Endothelial cell of umbilical vein (primary cell): ENCODE measurements around the gene AHI1. TPM values are rescaled to one million over a fixed set of nuclear protein-coding genes. Genes with fewer than 3 reads are reported as not detected.

ENCODE experiments used
- Bru-seq: library from RNA; stranded (reverse); fragments of 400-500 nt; gene quantifications from one replicate; lab custom pipeline; 2021; lab: Mats Ljungman, UMichigan
- BruChase-seq, 2 experiments: library from RNA; stranded (reverse); fragments of 400-500 nt; gene quantifications; one replicate each; lab custom pipeline; 2021; lab: Mats Ljungman, UMichigan
- BruUV-seq: library from RNA; stranded (reverse); fragments of 400-500 nt; replicated peaks from 2 replicates; lab custom pipeline; 2021; lab: Mats Ljungman, UMichigan
- CTCF ChIA-PET: fragments of 300-600, 350-600 bp; sonication (Branson Sonifier 250); formaldehyde crosslinking; loops from one replicate; lab custom pipeline; 2021; ENCODE audit warnings: antibody characterized with exemption, inconsistent platforms; lab: Charles Lee
- POLR2A ChIA-PET: fragments of 300-600, 350-600 bp; sonication (Branson Sonifier 250); formaldehyde crosslinking; loops from one replicate; lab custom pipeline; 2021; ENCODE audit warnings: antibody characterized with exemption, inconsistent platforms; lab: Charles Lee
- DNase-seq: peaks from one replicate; pipeline ENCODE4 v3.0.0-alpha.2; 2011; ENCODE audit warnings: low read depth, low spot score
- FAIRE-seq: peaks from 2 replicates; lab custom pipeline; 2011; peaks lifted over from hg19 to GRCh38; lab: Jason Lieb, UNC
- H2AFZ ChIP-seq: 2 replicates; pipeline ENCODE4 v1.6.0; 2012; ENCODE audit warnings: low read depth, low read length, control low read depth, inconsistent platforms
- H3K27ac ChIP-seq: 2 replicates; pipeline ENCODE4 v1.5.1; 2011; ENCODE audit warnings: low read depth, mild to moderate bottlenecking, control low read depth, low read length, moderate library complexity; ENCODE audit not compliant: insufficient read depth
- H3K27me3 ChIP-seq, 2 experiments: 2 replicates each; pipeline versions ENCODE4 v1.6.0 to v1.6.1; 2011; ENCODE audit warnings: low read length in 2 of 2, mixed read lengths in 1 of 2; ENCODE audit not compliant: control insufficient read depth in 2 of 2, insufficient read depth in 2 of 2
- H3K36me3 ChIP-seq, 2 experiments: 2 replicates in 1 of 2; 3 replicates in 1 of 2; pipeline ENCODE4 v1.5.1; 2011; ENCODE audit warnings: low read length in 2 of 2, mild to moderate bottlenecking in 1 of 2, moderate library complexity in 1 of 2; ENCODE audit not compliant: control insufficient read depth in 2 of 2, insufficient read depth in 2 of 2; ENCODE audit errors: extremely low read depth in 1 of 2
- H3K4me1 ChIP-seq: 3 replicates; pipeline ENCODE4 v1.5.1; 2011; ENCODE audit warnings: mild to moderate bottlenecking, low read length; ENCODE audit not compliant: control insufficient read depth, insufficient read depth; ENCODE audit errors: extremely low read depth
- H3K4me2 ChIP-seq: 2 replicates; pipeline ENCODE4 v1.6.1; 2011; ENCODE audit warnings: low read length, control low read depth, mixed read lengths; ENCODE audit not compliant: insufficient read depth
- H3K4me3 ChIP-seq, 3 experiments: fragments of 200-600 bp in 1 of 3; sonication (generic), shearing (Covaris generic) in 1 of 3; replicated peaks in 1 of 3; 2 replicates each; pipeline ENCODE4 v1.5.1; 2011 to 2016; ENCODE audit warnings: control low read depth in 3 of 3, low read length in 3 of 3, mild to moderate bottlenecking in 2 of 3, inconsistent platforms in 1 of 3, low read depth in 1 of 3, moderate library complexity in 1 of 3; ENCODE audit not compliant: insufficient read depth in 1 of 3
- H3K79me2 ChIP-seq: 2 replicates; pipeline ENCODE4 v1.6.0; 2012; ENCODE audit warnings: low read length, inconsistent platforms; ENCODE audit not compliant: control insufficient read depth, insufficient read depth
- H3K9ac ChIP-seq: replicated peaks from 2 replicates; pipeline ENCODE3; 2011; ENCODE audit warnings: low read length, control low read depth; ENCODE audit not compliant: insufficient read depth; ENCODE audit errors: extremely low read depth
- H3K9me1 ChIP-seq: replicated peaks from 3 replicates; pipeline ENCODE4 v1.6.0; 2011; ENCODE audit warnings: mild to moderate bottlenecking, low read length; ENCODE audit not compliant: control insufficient read depth, insufficient read depth; ENCODE audit errors: extremely low read depth
- H3K9me3 ChIP-seq: replicated peaks from 2 replicates; pipeline ENCODE4 v1.5.1; 2012; ENCODE audit warnings: low read length, inconsistent platforms; ENCODE audit not compliant: control insufficient read depth, insufficient read depth
- H4K20me1 ChIP-seq: replicated peaks from 2 replicates; pipeline ENCODE3; 2011; ENCODE audit warnings: mild to moderate bottlenecking, low read length; ENCODE audit not compliant: control insufficient read depth, insufficient read depth; ENCODE audit errors: extremely low read depth
- CTCF ChIP-seq, 2 donors: IDR thresholded peaks; 1 replicate in 1 of 2; 2 replicates in 1 of 2; pipeline ENCODE4 v1.5.1; 2011; ENCODE audit warnings: low read length in 2 of 2, mild to moderate bottlenecking in 2 of 2, moderate library complexity in 2 of 2, control low read depth in 1 of 2, inconsistent platforms in 1 of 2, low read depth in 1 of 2; ENCODE audit not compliant: insufficient read depth in 1 of 2; ENCODE audit errors: extremely low read depth in 1 of 2
- EZH2 ChIP-seq: IDR thresholded peaks from 2 replicates; pipeline ENCODE4 v1.6.1; 2012; ENCODE audit warnings: borderline replicate concordance, low read depth, mild to moderate bottlenecking, moderate library complexity, low read length, inconsistent platforms; ENCODE audit not compliant: severe bottlenecking
- JUN ChIP-seq: IDR thresholded peaks from 2 replicates; pipeline ENCODE4 v1.6.1; 2011; ENCODE audit warnings: borderline replicate concordance, low read depth; ENCODE audit not compliant: insufficient read length, insufficient read depth
- MAX ChIP-seq: IDR thresholded peaks from 2 replicates; pipeline ENCODE4 v1.6.1; 2011; ENCODE audit not compliant: insufficient read depth, insufficient read length
- MYC ChIP-seq: IDR thresholded peaks from one replicate; pipeline ENCODE4 v1.6.1; 2011; ENCODE audit warnings: mild to moderate bottlenecking, low read depth, low read length
- POLR2A ChIP-seq: IDR thresholded peaks from 2 replicates; pipeline ENCODE4 v1.6.1; 2012; ENCODE audit warnings: low read depth, mild to moderate bottlenecking, control low read depth, low read length
- POLR2AphosphoS5 ChIP-seq: IDR thresholded peaks from 2 replicates; pipeline ENCODE4 v1.6.1; 2012; ENCODE audit warnings: low read depth, mild to moderate bottlenecking, control low read depth, low read length, moderate library complexity; ENCODE audit not compliant: insufficient read depth
- dilution Hi-C: fragments of 300-500 bp; cut with MboI; formaldehyde crosslinking; loops from one replicate; pipeline ENCODE4 v1.15.0; 2019; ENCODE audit warnings: low sequenced_read_pairs; ENCODE audit not compliant: extremely low pct_ligation_motif_present
- intact Hi-C: fragments of 100-400 bp; cut with micrococcal nuclease; formaldehyde crosslinking; loops from one replicate; pipeline ENCODE4 v1.10.0; 2022
- long read RNA-seq: library from polyadenylated mRNA; stranded (forward); transcript quantifications from one replicate; pipeline ENCODE4 v2.0.0, GENCODE V29; 2021
- polyA minus RNA-seq, 3 experiments: library from RNA; depleted of rRNA, polyadenylated mRNA; stranded (reverse); fragments of >200 nt; gene quantifications; 1 replicate in 1 of 3; 2 replicates in 2 of 3; pipeline ENCODE4 v1.2.3, GENCODE V29; 2011
- polyA plus RNA-seq, 4 experiments: library from polyadenylated mRNA; depleted of rRNA in 3 of 4; stranded (reverse) in 3 of 4; unstranded in 1 of 4; fragments of >200 nt; gene quantifications; 2 replicates each; pipeline versions ENCODE4 v1.2.1 to v1.2.3, GENCODE V29; 2011 to 2012; ENCODE audit warnings: missing spikeins in 1 of 4
- total RNA-seq: library from RNA; stranded (reverse); gene quantifications from 2 replicates; pipeline ENCODE4 v1.2.3, GENCODE V29; 2021

AHI1 gene
- total RNA-seq, result 19.8 and 20.7 TPM in 2 replicates
- 4.2 and 5.1 TPM in 2 replicates for polyA plus RNA-seq
- 3.7 and 5.7 TPM in 2 replicates for polyA plus RNA-seq (2011; cell fraction: cytosol; rRNA removed)
- 40.8 and 55.0 TPM in 2 replicates for polyA plus RNA-seq (2011; cell fraction: nucleus; rRNA removed)
- polyA plus RNA-seq (2012), result 7.5 and 11.3 TPM in 2 replicates
- 14.1 and 17.8 TPM in 2 replicates for polyA minus RNA-seq
- 8.9 TPM for polyA minus RNA-seq (2011; cell fraction: cytosol; rRNA and poly(A)+ RNA removed)
- 62.8 and 96.5 TPM in 2 replicates for polyA minus RNA-seq (2011; cell fraction: nucleus; rRNA and poly(A)+ RNA removed)
- percentile 68 among the genes with signal in this experiment for Bru-seq, nascent RNA
- BruChase-seq, experiment 1, labeled RNA remaining after a 6-hour chase, result percentile 60 among the genes with signal in this experiment
- BruChase-seq, experiment 2, labeled RNA remaining after a 2-hour chase, result percentile 60 among the genes with signal in this experiment
- long read RNA-seq, partial matches to known transcripts, result 11 of 15 reads
- long read RNA-seq, other reads (novel, unspliced or antisense), result 4 of 15 reads

GRCh38 chr6:135497412-135498184, at the start of gene AHI1:
TSS of gene AHI1 (minus strand) at chr6:135497740. CDS start at chr6:135492237, 5,503 bp downstream.
- Histone ChIP-seq H2AFZ (peak within 1 kb of the TSS; percentile 94), H3K9ac (peak within 1 kb of the TSS; percentile 100), H3K4me3 (peak within 1 kb of the TSS; percentile 96 to 98 (median 96)), H3K4me2 (peak within 1 kb of the TSS; percentile 97), H4K20me1 (no peaks in the 10 kb centered on the region), H3K36me3 (no peaks in the 10 kb centered on the region), H3K9me3 (no peaks in the 10 kb centered on the region), H3K79me2 (peaks cover 19% of the 10 kb centered on the region), H3K27ac (peak within 1 kb of the TSS; percentile 99), H3K27me3 (no peaks in the 10 kb centered on the region), H3K4me1 (peaks cover 23% of the 10 kb centered on the region), H3K9me1 (no peaks in the 10 kb centered on the region)
- FAIRE-seq (peak; percentile 61), DNase-seq (peak; percentile 97)
- ChIA-PET POLR2A (interaction anchor here (0.6 to 2.1 kb wide), 4 partner anchors 528 to 792 kb away, joined by 3 to 11 read pairs (median 4); partner anchors contain the start of gene BCLAF1), CTCF (interaction anchor here (1.0 to 1.6 kb wide), 5 partner anchors 47 to 819 kb away, joined by 4 to 10 read pairs (median 5); partner anchors contain the start of gene BCLAF1)
- dilution Hi-C loops (no loop called here), intact Hi-C loops (loop anchor here (1.0 to 10.0 kb wide), 5 partner anchors 47 to 1287 kb away; partner anchors contain the start of genes BCLAF1 and MTFR2)
- peak; percentile 75 for TF ChIP-seq POLR2AphosphoS5
- peak; percentile 21 for TF ChIP-seq MYC
- TF ChIP-seq CTCF (IDR thresholded peaks at IDR 0.05; ENCODE audit: extremely low read depth in 1 of 2, insufficient read depth in 1 of 2, low read depth in 1 of 2, low read length in 2 of 2), result peak in 1 of 2 donors; percentile 3
- peak; percentile 80 for TF ChIP-seq MAX
- no peak for TF ChIP-seq JUN
- TF ChIP-seq EZH2, result no peak
- TF ChIP-seq POLR2A, result peak; percentile 90
- BruUV-seq, result TSS peak; percentile 83
